GM21576 (cell line): ENCODE results near the gene FSTL4.

ENCODE experiments used
- ATAC-seq: cut with Tn5 transposase; IDR thresholded peaks from one replicate; pipeline ENCODE4 v1.9.1; 2021; ENCODE audit warnings: mild to moderate bottlenecking, moderate library complexity; ENCODE audit not compliant: unreplicated experiment

FSTL4 gene

GRCh38 chr5:133307275-133307674 lies 305.1 kb downstream of the FSTL4 start:
- peak; percentile 60 for ATAC-seq

GRCh38 chr5:133304707-133305216 lies 307.6 kb downstream of the FSTL4 start:
- no peak for ATAC-seq

GRCh38 chr5:133304178-133304577 lies 308.2 kb downstream of the FSTL4 start:
- no peak for ATAC-seq

GRCh38 chr5:133303298-133303697 lies 309.0 kb downstream of the FSTL4 start:
- no peak for ATAC-seq

GRCh38 chr5:133299728-133300127 lies 312.6 kb downstream of the FSTL4 start:
- no peak for ATAC-seq

- no peak for ATAC-seq
Measured at GRCh38 chr5:133299021-133299420, 313.3 kb downstream of the FSTL4 start.

GRCh38 chr5:133298447-133298846 lies 313.9 kb downstream of the FSTL4 start:
- ATAC-seq: no peak

- no peak for ATAC-seq
Measured at GRCh38 chr5:133297293-133297692, 315.0 kb downstream of the FSTL4 start.

GRCh38 chr5:133296624-133297023 lies 315.7 kb downstream of the FSTL4 start:
- ATAC-seq: no peak

GRCh38 chr5:133295520-133295919 lies 316.8 kb downstream of the FSTL4 start:
- no peak for ATAC-seq

- ATAC-seq: no peak
Measured at GRCh38 chr5:133294380-133294779, 318.0 kb downstream of the FSTL4 start.

- ATAC-seq: no peak
Measured at GRCh38 chr5:133293960-133294359, 318.4 kb downstream of the FSTL4 start.

- no peak for ATAC-seq
Measured at GRCh38 chr5:133292300-133292699, 320.0 kb downstream of the FSTL4 start.

GRCh38 chr5:133291524-133291923 lies 320.8 kb downstream of the FSTL4 start:
- ATAC-seq: no peak

- no peak for ATAC-seq
Measured at GRCh38 chr5:133290669-133291240, 321.6 kb downstream of the FSTL4 start.

GRCh38 chr5:133289686-133290367 lies 322.5 kb downstream of the FSTL4 start:
- ATAC-seq: no peak

- no peak for ATAC-seq
Measured at GRCh38 chr5:133287500-133287899, 324.8 kb downstream of the FSTL4 start.

GRCh38 chr5:133286483-133286882 lies 325.9 kb downstream of the FSTL4 start:
- no peak for ATAC-seq

- ATAC-seq: no peak
Measured at GRCh38 chr5:133285583-133286021, 326.7 kb downstream of the FSTL4 start.

- ATAC-seq: no peak
Measured at GRCh38 chr5:133284306-133284705, 328.0 kb downstream of the FSTL4 start.

GRCh38 chr5:133278317-133278716 lies 334.0 kb downstream of the FSTL4 start:
- ATAC-seq: no peak

GRCh38 chr5:133277744-133278143 lies 334.6 kb downstream of the FSTL4 start:
- ATAC-seq: no peak

GRCh38 chr5:133276171-133276570 lies 336.2 kb downstream of the FSTL4 start:
- ATAC-seq: no peak
